GM19351 (cell line): Measurements from ENCODE around the gene BASP1.
"Not testable (repeated sequence)": the region's sequence is repeated elsewhere in the genome, so short reads cannot be mapped to it uniquely, and the experiment has no call there.

ENCODE experiments used
- ATAC-seq: cut with Tn5 transposase; IDR thresholded peaks from one replicate; pipeline ENCODE4 v1.9.1; 2021; ENCODE audit warnings: mild to moderate bottlenecking, moderate library complexity; ENCODE audit not compliant: unreplicated experiment

Gene BASP1

GRCh38 chr5:17222664-17223063, 5.2 kb downstream of the BASP1 start:
- ATAC-seq, result no peak

GRCh38 chr5:17223367-17224185, 6.1 kb downstream of the BASP1 start:
- peak; percentile 51 for ATAC-seq

GRCh38 chr5:17224858-17225511, 7.6 kb downstream of the BASP1 start:
- peak; percentile 49 for ATAC-seq

GRCh38 chr5:17225520-17225919, 8.1 kb downstream of the BASP1 start:
- no peak for ATAC-seq

- no peak for ATAC-seq
These were observed 10.4 kb downstream of the BASP1 start for GRCh38 chr5:17227868-17228267.

- peak; percentile 57 for ATAC-seq
These were observed 11.4 kb downstream of the BASP1 start for GRCh38 chr5:17228821-17229291.

GRCh38 chr5:17229313-17229712, 11.9 kb downstream of the BASP1 start:
- ATAC-seq, result peak; percentile 33

- no peak for ATAC-seq
These were observed 12.8 kb downstream of the BASP1 start for GRCh38 chr5:17230191-17230590.

- no peak for ATAC-seq
These were observed 13.5 kb downstream of the BASP1 start for GRCh38 chr5:17230808-17231525.

- ATAC-seq, result no peak
These were observed 15.0 kb downstream of the BASP1 start for GRCh38 chr5:17232405-17232804.

- ATAC-seq, result no peak
These were observed 16.1 kb downstream of the BASP1 start for GRCh38 chr5:17233488-17233887.

GRCh38 chr5:17234374-17234773, 16.9 kb downstream of the BASP1 start:
- ATAC-seq, result no peak

- ATAC-seq, result no peak
These were observed 18.4 kb downstream of the BASP1 start for GRCh38 chr5:17235731-17236330.

GRCh38 chr5:17238521-17239041, 21.1 kb downstream of the BASP1 start:
- no peak for ATAC-seq

- ATAC-seq, result no peak
These were observed 22.5 kb downstream of the BASP1 start for GRCh38 chr5:17239953-17240352.

GRCh38 chr5:17240487-17240886, 23.1 kb downstream of the BASP1 start:
- ATAC-seq, result no peak

GRCh38 chr5:17241635-17242034, 24.2 kb downstream of the BASP1 start:
- ATAC-seq, result no peak

- ATAC-seq, result no peak
These were observed 26.0 kb downstream of the BASP1 start for GRCh38 chr5:17243287-17244063.

GRCh38 chr5:17249029-17249634, 31.7 kb downstream of the BASP1 start:
- ATAC-seq, result no peak

GRCh38 chr5:17249841-17250240, 32.4 kb downstream of the BASP1 start:
- not testable (repeated sequence) for ATAC-seq
